ENCODE measurements around the gene UNC5C.

- no peak for TF ChIP-seq NFIC (IDR thresholded peaks at IDR 0.05; ENCODE audit: low read depth, low read length)
- TF ChIP-seq ZNF207 (IDR thresholded peaks at IDR 0.05; ENCODE audit: borderline replicate concordance), result no peak
- TF ChIP-seq CTCF (IDR thresholded peaks at IDR 0.05 in 2 of 3, conservative IDR thresholded peaks at IDR 0.05 in 1 of 3; ENCODE audit: control insufficient read depth in 2 of 3, extremely low read depth in 1 of 3, insufficient read depth in 1 of 3, low read depth in 3 of 3, low read length in 3 of 3), result no peak
- no peak for TF ChIP-seq CEBPB (IDR thresholded peaks at IDR 0.05; ENCODE audit: borderline replicate concordance in 1 of 2, low read depth in 2 of 2, low read length in 2 of 2)
Observed at GRCh38 chr4:95549246-95550114, 707 bp upstream of the UNC5C start.

Data from GM12878 (cell line).